Effector CD4-positive, alpha-beta T cell (primary cell): Measurements from ENCODE around the gene UQCR10.

Experiments
- DNase-seq: peaks from one replicate; pipeline ENCODE4 v3.0.0-alpha.2; 2020
- total RNA-seq: gene quantifications from one replicate; lab custom pipeline; 2026; lab: John Stamatoyannopoulos, UW

The UQCR10 gene
- total RNA-seq, result 14.6 reads per million, percentile 40 among the genes with 10 or more reads in this experiment

DNA sequence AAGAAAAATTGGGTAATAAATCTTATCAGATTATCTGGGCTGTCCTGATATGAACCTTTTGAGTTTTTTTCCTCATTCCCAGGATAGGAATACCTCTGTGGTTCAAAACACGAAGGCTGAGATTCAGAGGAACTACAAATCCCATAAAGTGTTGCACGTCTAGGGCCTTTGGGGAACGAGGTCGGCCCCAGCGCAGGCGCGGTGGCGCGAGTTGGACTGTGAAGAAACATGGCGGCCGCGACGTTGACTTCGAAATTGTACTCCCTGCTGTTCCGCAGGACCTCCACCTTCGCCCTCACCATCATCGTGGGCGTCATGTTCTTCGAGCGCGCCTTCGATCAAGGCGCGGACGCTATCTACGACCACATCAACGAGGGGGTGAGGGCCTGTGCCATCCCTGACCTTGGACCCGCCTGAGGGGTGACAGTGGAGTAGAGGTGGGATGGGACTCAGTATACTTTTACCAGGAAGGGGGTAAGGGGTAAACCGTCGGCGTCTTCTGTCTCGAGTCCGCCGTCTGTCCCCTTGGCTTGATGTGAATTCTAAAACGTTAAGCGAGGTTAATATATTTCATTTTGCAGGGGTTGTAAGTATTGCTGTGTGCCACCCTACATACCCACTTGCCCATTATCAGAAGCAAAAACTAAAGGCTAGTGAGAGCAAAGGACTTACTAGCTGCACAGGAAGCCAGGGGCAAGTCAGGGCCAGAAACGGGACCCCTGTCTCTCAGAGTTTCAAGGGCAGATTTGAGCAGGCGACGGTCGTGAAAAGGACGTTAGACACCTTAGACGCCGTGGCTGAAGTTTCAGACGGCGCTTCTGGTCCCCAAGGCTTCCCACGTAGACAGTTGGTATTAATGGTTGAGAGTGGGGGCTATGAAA lies at the start of gene UQCR10:
Gene UQCR10 (plus strand): TSS at position 199 of the 881 bp plus-strand sequence. CDS start 30 bp downstream, at position 229.
- DNase-seq, result peak; percentile 93

DNA sequence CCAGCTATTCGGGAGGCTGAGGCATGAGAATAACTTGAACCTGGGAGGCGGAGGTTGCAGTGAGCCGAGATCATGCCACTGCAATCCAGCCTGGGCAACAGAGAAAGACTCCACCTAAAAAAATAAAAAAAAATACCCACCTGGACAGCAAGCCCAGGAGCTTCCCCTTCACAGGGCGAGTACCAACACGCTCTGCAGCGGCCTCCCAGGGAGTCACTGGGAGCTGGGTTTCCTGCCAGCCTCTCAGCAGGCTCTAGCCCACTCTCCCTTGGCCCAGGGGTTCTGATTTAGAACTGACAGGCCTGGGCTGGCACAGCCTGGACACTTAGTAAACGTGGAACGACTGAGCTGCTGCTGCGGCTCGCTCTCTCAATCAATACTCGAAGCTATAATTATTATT lies 49.4 kb upstream of the UQCR10 start:
- no peak for DNase-seq

GRCh38 chr22:29718949-29719898 lies 47.9 kb upstream of the UQCR10 start:
- no peak for DNase-seq

DNA sequence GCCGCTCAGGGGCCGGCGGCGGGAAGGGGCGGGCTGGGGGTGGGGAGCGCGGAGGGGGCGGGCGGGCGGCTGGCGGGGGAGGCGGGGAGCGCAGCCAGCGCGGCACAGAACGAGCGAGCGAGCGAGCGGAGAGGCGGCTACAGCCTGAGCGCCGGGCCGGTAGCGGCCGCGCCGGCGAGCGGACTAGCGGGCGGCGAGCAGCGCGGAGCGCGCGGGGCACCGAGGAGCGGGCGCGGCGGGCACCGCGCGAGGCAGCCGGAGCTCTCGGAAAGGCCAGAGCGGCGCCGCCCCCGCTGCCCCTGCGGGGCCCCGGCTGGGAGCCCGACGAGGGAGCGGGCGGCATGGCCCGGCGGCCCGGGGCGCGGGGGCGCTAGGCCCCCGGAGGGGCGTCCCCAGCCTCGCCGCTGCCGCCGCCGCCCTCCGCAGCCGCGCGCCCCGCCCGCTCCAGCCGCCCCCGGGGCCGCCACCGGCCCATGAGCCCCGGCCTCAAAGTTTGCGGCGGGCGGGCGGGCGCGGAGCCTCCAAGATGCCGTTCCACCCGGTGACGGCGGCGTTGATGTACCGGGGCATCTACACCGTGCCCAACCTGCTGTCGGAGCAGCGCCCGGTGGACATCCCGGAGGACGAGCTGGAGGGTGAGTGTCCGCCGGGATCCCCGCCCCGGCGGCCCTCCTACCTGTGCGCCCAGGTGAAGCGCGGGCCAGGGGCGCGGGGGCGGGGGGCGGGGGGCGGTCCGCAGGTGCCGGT lies 47.1 kb upstream of the UQCR10 start, which contains the start of gene CABP7:
Gene CABP7 (plus strand): TSS at position 105 of the 747 bp plus-strand sequence. CDS start 422 bp downstream, at position 527.
- no peak for DNase-seq

DNA sequence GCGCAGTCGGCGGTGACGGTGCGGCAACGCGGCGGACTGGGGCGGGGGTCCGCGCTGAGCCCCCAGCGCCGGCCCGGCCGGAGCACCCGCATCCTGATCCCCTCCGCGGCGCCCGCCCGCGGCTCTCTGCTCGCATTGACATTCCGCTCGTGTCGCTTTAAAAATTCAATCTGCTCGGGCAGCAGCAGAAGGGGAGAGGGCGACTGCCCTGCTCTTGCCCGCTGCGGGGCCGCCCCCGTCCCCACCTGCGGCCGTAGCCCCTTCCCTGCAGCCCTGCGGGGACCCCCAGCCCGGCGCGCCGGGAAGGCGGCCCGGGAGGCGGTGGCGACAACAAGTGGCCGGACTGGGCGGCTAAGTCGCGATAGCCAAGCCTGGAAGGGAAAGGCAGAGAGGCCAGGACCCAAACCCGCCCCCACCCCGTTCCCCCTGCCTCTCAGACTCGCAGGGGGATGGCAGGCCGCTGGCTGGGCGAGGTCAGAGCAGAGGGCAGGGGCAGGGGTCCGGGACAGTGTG lies 46.3 kb upstream of the UQCR10 start:
- no peak for DNase-seq

- no peak for DNase-seq
Measured at GRCh38 chr22:29722151-29722550, 45.0 kb upstream of the UQCR10 start.

DNA sequence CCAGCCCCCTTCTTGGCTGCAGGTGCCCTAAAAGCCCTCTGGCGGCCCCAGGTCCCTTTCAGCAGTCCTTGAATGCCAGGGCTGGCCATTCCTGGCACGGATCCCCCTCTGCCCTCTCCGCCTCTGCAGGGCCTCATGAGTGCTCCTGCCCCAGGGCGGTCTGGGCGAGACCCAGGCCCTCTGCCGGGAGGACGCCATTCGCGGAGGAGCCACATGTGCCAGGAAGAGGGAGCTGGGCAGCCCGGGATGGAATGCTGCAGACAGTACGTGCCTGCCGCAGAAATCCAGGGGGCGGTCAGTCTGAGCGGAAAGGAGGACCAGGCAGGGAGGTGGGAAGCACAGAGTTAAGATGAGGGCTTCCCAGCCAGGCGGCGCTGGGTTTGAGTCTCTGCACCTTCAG lies 44.6 kb upstream of the UQCR10 start:
- DNase-seq, result no peak

DNA sequence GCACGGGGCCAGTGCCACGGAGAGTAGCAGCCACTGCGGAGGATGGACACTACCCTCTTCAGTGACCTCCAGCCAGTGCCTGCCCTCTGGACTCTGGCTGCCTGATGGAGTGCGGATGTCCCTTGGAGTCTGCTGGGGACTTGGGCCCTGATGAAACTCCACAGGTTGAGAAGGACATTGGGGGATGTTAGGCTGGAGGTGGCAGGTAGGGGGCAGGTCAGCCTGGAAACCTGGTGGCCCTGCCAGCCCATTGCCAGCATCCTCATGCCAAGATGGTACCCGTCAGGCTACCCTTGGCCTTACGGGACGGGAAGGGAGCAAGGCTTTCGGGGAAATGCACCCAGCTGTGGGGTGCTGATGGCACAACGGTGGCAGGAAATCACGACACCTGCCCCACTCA lies 43.4 kb upstream of the UQCR10 start:
- DNase-seq, result no peak

- no peak for DNase-seq
Measured at GRCh38 chr22:29724843-29725242, 42.3 kb upstream of the UQCR10 start.

DNA sequence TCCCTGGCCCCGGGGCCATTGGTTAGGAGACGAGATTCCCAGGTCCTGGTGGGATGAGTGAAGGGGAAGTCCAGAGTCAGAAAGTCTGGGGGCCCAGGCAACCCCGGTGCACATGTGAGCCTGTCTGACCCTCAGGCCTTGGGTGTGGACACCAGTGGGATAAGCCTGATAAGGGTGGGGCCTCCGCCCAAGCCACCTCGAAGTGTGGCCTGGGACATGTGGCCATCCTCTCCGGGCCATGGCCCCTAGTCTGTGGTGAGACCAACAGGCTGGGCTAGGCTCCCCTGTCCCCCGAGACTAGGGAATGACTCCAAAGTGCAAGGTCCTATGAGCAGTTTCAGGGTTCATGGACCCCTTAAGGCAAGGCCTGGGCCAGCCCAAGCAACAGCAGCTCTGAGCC lies 41.1 kb upstream of the UQCR10 start:
- no peak for DNase-seq

DNA sequence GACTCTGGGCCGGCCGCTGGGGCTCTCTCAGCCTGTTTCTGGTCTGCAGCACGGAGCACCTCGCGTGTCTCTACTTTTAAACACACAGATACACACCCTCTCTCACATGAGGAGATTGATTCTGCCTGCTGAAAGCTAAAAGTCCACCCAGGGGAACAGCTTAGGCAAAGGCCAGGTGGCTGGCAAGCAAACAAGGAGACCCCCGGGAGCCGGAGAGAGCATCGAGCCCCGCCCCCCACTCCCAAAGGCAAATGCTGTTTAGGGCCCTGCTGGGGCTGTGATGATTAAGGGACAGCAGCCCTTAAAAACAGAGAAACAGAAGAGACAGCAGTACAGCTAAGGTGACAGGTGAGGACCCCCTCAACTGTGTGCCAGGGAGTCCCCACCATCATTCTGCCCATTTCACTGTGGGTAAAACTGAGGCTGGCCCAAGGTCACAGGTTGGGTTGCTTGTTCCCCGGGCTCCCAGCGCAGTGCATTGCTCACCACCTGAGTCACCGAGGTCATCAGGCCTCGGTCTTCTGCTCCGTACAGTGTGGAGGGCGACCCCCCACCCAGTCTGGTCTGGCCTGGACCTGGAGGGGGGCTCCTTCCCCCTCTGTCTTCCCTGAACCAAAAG lies 40.5 kb upstream of the UQCR10 start:
- no peak for DNase-seq

- no peak for DNase-seq
Measured at GRCh38 chr22:29727131-29727523, 40.0 kb upstream of the UQCR10 start.

GRCh38 chr22:29729161-29729560 lies 38.0 kb upstream of the UQCR10 start:
- DNase-seq, result no peak

- no peak for DNase-seq
Measured at GRCh38 chr22:29731058-29731850, 35.9 kb upstream of the UQCR10 start.

GRCh38 chr22:29732883-29733282 lies 34.3 kb upstream of the UQCR10 start:
- DNase-seq, result no peak

GRCh38 chr22:29733362-29734201 lies 33.6 kb upstream of the UQCR10 start:
- DNase-seq, result no peak

- no peak for DNase-seq
Measured at GRCh38 chr22:29734406-29734805, 32.8 kb upstream of the UQCR10 start.

DNA sequence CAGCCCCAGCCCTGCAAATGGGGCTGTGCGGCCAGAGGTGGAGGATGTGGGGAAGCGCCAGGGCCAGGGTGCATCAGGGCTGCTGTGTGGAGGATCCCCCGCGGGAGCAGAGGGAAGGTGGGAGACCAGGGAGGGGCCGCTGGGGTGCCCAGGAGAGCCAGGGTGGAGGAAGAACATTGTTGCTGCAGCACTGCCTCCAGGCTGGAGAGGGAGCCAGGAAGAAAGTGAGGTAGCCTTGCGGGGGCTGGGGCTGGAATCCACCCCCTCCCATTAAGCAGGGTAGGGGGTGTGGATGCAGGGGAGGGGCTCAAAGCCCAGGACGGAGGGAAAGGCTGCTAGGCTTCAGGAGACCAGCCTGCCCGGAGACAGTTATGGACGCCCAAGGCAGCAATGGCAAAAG lies 32.3 kb upstream of the UQCR10 start:
- no peak for DNase-seq

GRCh38 chr22:29735416-29735815 lies 31.8 kb upstream of the UQCR10 start:
- DNase-seq, result no peak
